Activated T-cell treated with anti-CD3 and anti-CD28 coated beads for 24 hours (primary cell): ENCODE data around the gene CENPV.
"Not testable (repeated sequence)": the region's sequence is repeated elsewhere in the genome, so short reads cannot be mapped to it uniquely, and the experiment has no call there.

Experiments
- DNase-seq: peaks from one replicate; pipeline ENCODE4 v3.0.0-alpha.2; 2020; ENCODE audit warnings: low read depth

Gene CENPV

DNA sequence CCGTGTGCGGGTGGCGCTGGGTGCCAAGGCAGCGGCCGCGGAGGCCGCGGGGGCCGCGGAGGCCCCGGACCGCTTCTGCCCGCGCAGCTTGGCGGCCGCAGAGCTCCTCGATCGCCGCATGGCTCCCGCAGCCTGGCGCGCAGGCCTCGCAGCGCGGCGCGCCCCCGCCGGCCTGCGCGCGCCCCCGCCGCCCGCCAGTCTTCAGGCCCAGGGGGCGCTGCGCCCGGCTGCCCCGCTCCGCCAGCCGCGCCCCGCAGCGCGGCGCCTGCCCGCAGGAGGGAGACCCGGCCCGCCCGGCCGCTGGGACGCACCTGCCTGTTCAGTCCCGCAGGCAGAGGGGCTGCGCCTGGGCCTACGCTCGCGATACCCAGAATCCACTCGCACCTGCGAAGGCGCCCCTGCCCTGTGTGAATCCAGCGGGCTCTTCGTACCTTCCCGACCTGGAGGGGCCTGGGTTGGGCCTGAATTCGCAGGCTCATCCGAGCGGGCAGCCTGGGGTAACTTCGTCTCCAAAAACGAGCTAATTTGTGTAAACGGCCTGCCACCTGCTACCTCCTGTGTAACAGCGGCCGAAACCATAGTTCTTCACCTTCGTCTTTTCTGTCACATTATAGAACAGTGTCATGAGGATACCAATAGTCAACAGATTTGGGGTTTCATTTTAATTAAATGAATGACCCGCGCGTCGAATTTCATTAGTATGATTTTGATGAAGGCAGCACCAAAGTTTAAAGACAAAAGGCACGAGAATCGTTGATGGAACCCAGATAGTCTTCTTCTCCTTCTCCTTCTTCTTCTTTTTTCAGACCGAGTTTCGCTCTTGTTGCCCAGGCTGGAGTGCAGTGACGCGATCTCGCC is at the start of gene CENPV:
CENPV (minus strand) TSS at position 153 of the 858 bp plus-strand sequence; CDS start at position 120, 33 bp downstream.
- peak; percentile 55 for DNase-seq

GRCh38 chr17:16398270-16399267 is 45.3 kb upstream of the CENPV start:
- DNase-seq, result no peak

DNA sequence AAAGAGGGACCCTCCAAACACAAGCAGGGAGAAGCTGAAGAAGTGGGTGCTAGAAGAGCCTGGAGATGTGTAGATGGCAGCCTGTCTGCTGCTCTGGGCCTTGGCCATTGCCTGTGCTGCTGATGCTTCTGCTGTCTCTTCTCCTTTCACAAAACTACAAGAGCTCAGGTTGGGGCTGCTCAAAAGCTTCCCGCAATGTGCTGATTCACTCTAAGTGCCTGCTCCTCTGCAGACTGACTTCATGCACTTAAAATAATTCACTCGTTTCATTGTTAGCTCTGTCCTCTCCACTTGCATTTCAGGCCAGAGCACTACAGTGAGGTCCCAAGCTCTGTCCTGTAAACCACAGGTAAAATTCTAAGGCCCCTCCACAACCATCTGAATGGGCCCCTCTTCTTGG is 43.4 kb upstream of the CENPV start:
- DNase-seq, result not testable (repeated sequence)

DNA sequence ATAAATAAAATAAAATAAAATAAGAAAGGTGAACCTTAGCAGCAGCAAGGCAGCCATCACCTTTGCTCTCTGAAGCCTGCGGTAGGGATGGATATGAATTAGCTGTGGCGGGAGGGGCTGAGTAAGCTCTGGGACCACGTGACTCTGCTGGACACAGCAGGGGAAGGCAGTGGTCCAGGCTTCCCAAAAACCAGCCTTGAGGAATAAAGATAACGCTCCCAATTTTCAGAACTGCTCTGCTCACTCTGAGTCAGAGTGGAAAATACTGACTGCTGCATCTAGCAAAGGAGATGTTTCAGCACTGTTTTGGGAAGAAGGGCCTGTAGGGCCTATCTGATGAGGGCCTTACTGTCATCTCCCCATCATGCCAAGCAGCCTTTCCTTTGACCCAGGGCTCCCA is 42.6 kb upstream of the CENPV start:
- not testable (repeated sequence) for DNase-seq

GRCh38 chr17:16392491-16392890 is 39.2 kb upstream of the CENPV start:
- not testable (repeated sequence) for DNase-seq

- DNase-seq, result no peak
Observed at GRCh38 chr17:16391451-16391850, 38.2 kb upstream of the CENPV start.

DNA sequence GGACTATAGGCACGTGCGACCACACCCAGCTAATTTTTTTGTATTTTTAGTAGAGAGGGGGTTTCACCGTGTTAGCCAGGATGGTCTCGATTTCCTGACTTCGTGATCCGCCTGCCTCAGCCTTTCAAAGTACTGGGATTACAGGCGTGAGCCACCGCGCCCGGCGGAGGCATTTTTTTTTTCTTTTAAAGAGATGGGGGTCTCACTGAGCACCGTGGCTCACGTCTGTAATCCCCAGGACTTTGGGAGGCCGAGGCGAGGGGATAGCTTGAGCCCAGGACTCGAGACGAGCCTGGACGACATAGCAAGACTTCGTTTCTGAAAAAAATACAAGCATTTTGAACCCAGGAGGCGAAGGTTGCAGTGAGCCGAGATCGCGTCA is 32.8 kb upstream of the CENPV start:
- not testable (repeated sequence) for DNase-seq

GRCh38 chr17:16384557-16384956 is 31.3 kb upstream of the CENPV start:
- DNase-seq, result no peak

DNA sequence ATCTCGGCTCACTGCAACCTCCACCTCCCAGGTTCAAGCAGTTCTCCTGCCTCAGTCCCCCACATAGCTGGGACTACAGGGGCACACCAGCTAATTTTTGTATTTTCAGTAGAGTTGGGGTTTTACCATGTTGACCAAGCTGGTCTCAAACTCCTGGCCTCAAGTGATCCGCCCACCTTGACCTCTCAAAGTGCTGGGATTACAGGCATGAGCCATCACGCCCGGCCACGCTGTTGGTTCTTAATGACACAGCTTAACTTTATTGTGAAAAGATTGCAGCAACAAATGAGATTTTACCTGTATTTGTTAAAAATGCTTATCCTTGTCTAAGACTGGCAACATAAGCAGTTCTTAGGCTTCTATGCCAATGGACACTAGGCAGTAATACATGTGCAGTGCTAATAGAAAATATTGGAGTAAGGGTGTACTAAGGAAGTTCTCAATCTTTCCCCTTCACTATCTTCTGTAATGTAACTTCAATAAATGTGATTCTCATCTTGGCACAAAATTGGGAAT is 30.6 kb upstream of the CENPV start:
- DNase-seq, result no peak

- DNase-seq, result no peak
Observed at GRCh38 chr17:16383216-16383615, 29.9 kb upstream of the CENPV start.

DNA sequence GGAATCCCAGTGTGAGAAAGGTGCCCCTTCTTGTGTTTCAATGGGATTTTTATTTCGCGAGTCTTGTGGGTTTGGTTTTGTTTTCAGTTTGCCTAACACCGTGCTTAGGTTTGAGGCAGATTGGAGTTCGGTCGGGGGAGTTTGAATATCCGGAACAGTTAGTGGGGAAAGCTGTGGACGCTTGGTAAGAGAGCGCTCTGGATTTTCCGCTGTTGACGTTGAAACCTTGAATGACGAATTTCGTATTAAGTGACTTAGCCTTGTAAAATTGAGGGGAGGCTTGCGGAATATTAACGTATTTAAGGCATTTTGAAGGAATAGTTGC is 28.2 kb upstream of the CENPV start:
- DNase-seq, result no peak

- peak; percentile 91 for DNase-seq
Observed at GRCh38 chr17:16380640-16381495, 27.6 kb upstream of the CENPV start, which contains the start of gene UBB. TSS of gene UBB (plus strand) at chr17:16381091. CDS start at chr17:16381908, 817 bp downstream.

- DNase-seq, result no peak
Observed at GRCh38 chr17:16379654-16380053, 26.4 kb upstream of the CENPV start.

DNA sequence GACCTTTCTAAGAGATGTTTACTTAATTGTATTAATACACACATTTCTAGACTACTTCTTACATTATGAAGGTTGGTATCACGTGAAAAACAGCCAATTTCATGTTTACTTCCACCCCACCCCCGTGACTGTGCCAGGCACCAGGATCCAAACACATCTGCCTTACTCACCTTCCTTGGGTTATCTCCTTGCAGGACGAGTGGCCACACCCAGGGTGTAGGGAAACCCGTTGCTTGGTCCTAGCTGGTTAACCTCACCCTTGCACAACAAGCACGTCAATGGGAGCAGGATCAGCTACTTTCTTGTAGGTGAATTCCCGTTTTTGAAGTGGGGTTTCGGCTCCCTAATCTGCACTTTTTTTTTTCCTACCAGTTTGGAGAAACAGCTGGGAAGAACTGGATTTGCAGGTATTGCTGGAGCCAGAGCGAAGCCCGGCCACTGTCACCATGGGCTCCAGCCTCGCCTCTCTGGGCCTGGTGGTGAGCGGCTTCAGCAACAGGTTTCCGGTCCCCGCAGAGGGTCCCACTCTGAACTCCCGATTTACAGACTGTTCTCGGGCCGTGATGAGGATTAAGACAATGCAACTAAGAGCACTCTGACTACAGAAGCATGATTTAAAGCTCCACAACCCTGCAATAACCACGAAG is 25.5 kb upstream of the CENPV start:
- no peak for DNase-seq

DNA sequence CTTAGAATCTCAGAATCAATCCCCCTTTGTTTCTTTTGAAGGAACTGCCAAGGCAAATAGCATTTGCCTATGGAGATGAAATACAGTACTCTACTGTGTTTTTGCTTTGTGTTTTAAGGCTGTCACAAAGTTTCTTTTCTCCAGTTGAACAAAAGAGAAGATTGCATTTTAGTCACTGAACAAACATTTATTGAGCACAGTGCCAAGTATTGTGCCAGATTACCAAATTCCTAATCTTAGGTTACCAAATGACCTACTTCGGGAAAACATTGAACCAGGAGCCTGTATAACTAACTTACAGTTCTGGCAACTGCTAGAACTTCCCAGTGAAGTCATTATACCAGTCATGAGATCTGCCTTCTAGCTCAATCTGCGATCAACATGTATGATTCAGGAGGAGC is 24.7 kb upstream of the CENPV start:
- no peak for DNase-seq

- DNase-seq, result no peak
Observed at GRCh38 chr17:16374146-16374938, 21.1 kb upstream of the CENPV start.

GRCh38 chr17:16371742-16372141 is 18.5 kb upstream of the CENPV start:
- DNase-seq, result no peak

- no peak for DNase-seq
Observed at GRCh38 chr17:16364625-16365024, 11.4 kb upstream of the CENPV start.

- DNase-seq, result peak; percentile 72
Observed at GRCh38 chr17:16363749-16364536, 10.7 kb upstream of the CENPV start.
